GM12878 (cell line): Measurements from ENCODE around the gene MALT1. TPM values are rescaled to one million over a fixed set of nuclear protein-coding genes. Genes with fewer than 3 reads are reported as not detected.

Experiments
- ATAC-seq: fragments of 200-7000 bp; cut with Tn5 transposase; 3 replicates; pipeline ENCODE4 v1.9.1; 2020; ENCODE audit warnings: mild to moderate bottlenecking, moderate library complexity
- BruUV-seq: library from RNA; stranded (reverse); fragments of 400-500 nt; replicated peaks from 2 replicates; lab custom pipeline; 2021; lab: Mats Ljungman, UMichigan
- CTCF ChIA-PET: fragments of 300-600 bp; sonication (Branson Sonifier 250); formaldehyde crosslinking; extraction: SDS; loops from one replicate; lab custom pipeline; 2021; ENCODE audit warnings: inconsistent platforms; lab: Yijun Ruan, JAX
- POLR2A ChIA-PET: fragments of 350-600 bp; formaldehyde crosslinking; extraction: SDS; loops from one replicate; lab custom pipeline; 2021; ENCODE audit warnings: inconsistent platforms; lab: Charles Lee
- RAD21 ChIA-PET: fragments of 300-600 bp; sonication (Branson Sonifier 250); formaldehyde crosslinking; loops from one replicate; lab custom pipeline; 2023; ENCODE audit warnings: antibody characterized with exemption; ENCODE audit not compliant: unreplicated experiment; lab: Charles Lee
- SMC1A ChIA-PET: fragments of 300-600 bp; sonication (Branson Sonifier 250); formaldehyde crosslinking; loops from one replicate; lab custom pipeline; 2023; ENCODE audit not compliant: unreplicated experiment, uncharacterized antibody; lab: Charles Lee
- DNase-seq: peaks from one replicate; pipeline ENCODE4 v3.0.0-alpha.2; 2011; ENCODE audit warnings: low read depth, low spot score
- FAIRE-seq: peaks from 3 replicates; lab custom pipeline; 2011; peaks lifted over from hg19 to GRCh38; lab: Jason Lieb, UNC
- H2AFZ ChIP-seq: 2 replicates; pipeline ENCODE4 v1.6.0; 2011; ENCODE audit warnings: low read depth, low read length, control low read depth; ENCODE audit not compliant: control insufficient read depth
- H3K27ac ChIP-seq: 2 replicates; pipeline ENCODE4 v1.5.1; 2011; ENCODE audit warnings: control low read depth; ENCODE audit not compliant: control insufficient read depth, insufficient read depth
- H3K27me3 ChIP-seq, 2 experiments: replicated peaks in 1 of 2; 2 replicates each; pipeline versions ENCODE4 v1.6.0 to v1.6.1; 2011; ENCODE audit warnings: low read length in 1 of 2; ENCODE audit not compliant: control insufficient read depth in 2 of 2, insufficient read depth in 2 of 2
- H3K36me3 ChIP-seq, 2 experiments: 2 replicates each; pipeline ENCODE4 v1.5.1; 2011; ENCODE audit warnings: low read length in 1 of 2; ENCODE audit not compliant: control insufficient read depth in 2 of 2, insufficient read depth in 2 of 2
- H3K4me1 ChIP-seq: 2 replicates; pipeline ENCODE4 v1.6.1; 2011; ENCODE audit warnings: mild to moderate bottlenecking, low read length, moderate library complexity, mixed read lengths; ENCODE audit not compliant: control insufficient read depth, insufficient read depth
- H3K4me2 ChIP-seq: 2 replicates; pipeline ENCODE4 v1.6.0; 2011; ENCODE audit warnings: control low read depth; ENCODE audit not compliant: control insufficient read depth, insufficient read depth
- H3K4me3 ChIP-seq: fragments of 200-600 bp; sonication (generic); 2 replicates; pipeline ENCODE4 v1.5.1; 2016
- H3K79me2 ChIP-seq: 2 replicates; pipeline ENCODE4 v1.6.0; 2011; ENCODE audit warnings: low read length; ENCODE audit not compliant: control insufficient read depth, insufficient read depth
- H3K9ac ChIP-seq: 2 replicates; pipeline ENCODE4 v1.8.0; 2011; ENCODE audit warnings: low read length, control low read depth, mixed read lengths; ENCODE audit not compliant: control insufficient read depth, insufficient read depth
- H3K9me3 ChIP-seq: replicated peaks from 3 replicates; pipeline ENCODE4 v1.5.1; 2011; ENCODE audit warnings: mild to moderate bottlenecking, low read length; ENCODE audit not compliant: control insufficient read depth, insufficient read depth
- H4K20me1 ChIP-seq: 2 replicates; pipeline ENCODE4 v1.6.0; 2011; ENCODE audit not compliant: control insufficient read depth, insufficient read depth
- BACH1 ChIP-seq: fragments of 450-650 bp; IDR thresholded peaks from 2 replicates; pipeline ENCODE4 v1.6.1; 2017; ENCODE audit warnings: mild to moderate bottlenecking, borderline replicate concordance
- CBX3 ChIP-seq: fragments of 200-600 bp; sonication (generic); IDR thresholded peaks from 2 replicates; pipeline ENCODE4 v1.6.1; 2016; ENCODE audit warnings: low read depth, borderline replicate concordance
- CREM ChIP-seq: IDR thresholded peaks from 2 replicates; pipeline ENCODE4 v1.6.1; 2014; ENCODE audit warnings: antibody characterized with exemption, low read depth
- PML ChIP-seq: IDR thresholded peaks from 2 replicates; pipeline ENCODE4 v1.6.1; 2012; ENCODE audit warnings: low read length, inconsistent platforms
- ZBTB4 ChIP-seq: fragments of 450-650 bp; formaldehyde crosslinking; IDR thresholded peaks from 2 replicates; pipeline ENCODE4 v1.4.0; 2022; ENCODE audit warnings: mild to moderate bottlenecking, moderate library complexity
- WGBS: methylation state at CpG from one replicate; pipeline ENCODE4 v1.1.6; 2016; ENCODE audit warnings: low lambda C conversion rate; ENCODE audit not compliant: insufficient replicate concordance, insufficient coverage; ENCODE audit errors: missing lambda C conversion rate; 5-methylcytosine and 5-hydroxymethylcytosine counted together
- in situ Hi-C: fragments of 300-500 bp; cut with MboI; formaldehyde crosslinking; loops from 9 replicates; pipeline ENCODE4 v1.14.3; 2018; ENCODE audit warnings: mixed read lengths
- intact Hi-C: fragments of 100-400 bp; cut with micrococcal nuclease; formaldehyde crosslinking; loops from one replicate; pipeline ENCODE4 v1.14.2; 2022; ENCODE audit not compliant: unreplicated experiment
- polyA plus RNA-seq, 11 experiments: library from polyadenylated mRNA; depleted of rRNA in 4 of 11; unstranded in 6 of 11; stranded (reverse) in 5 of 11; fragments of >200 nt; fragmentation: Nextera tagmentation in 4 of 11; fragmentation: Illumina TruSeq in 1 of 11; extraction: Ambion mirVana in 4 of 11; extraction: Trizol in 1 of 11; gene quantifications; 1 replicate in 1 of 11; 2 replicates in 10 of 11; pipeline versions ENCODE4 v1.2.1 to v1.2.3, GENCODE V29; 2011 to 2016; ENCODE audit warnings: inconsistent platforms in 2 of 11, missing spikeins in 2 of 11, low read depth in 1 of 11
- total RNA-seq, 4 experiments: library from RNA; depleted of rRNA in 3 of 4; stranded (reverse); fragments of >200 nt in 3 of 4; fragmentation: Illumina TruSeq in 1 of 4; extraction: Trizol in 1 of 4; gene quantifications; 2 replicates each; pipeline versions ENCODE4 v1.2.1 to v1.2.3, GENCODE V29; 2013 to 2021
- TF ChIP-seq, protein P1 (sequence below): fragments of 450-650 bp; formaldehyde crosslinking; IDR thresholded peaks from 2 replicates; pipeline ENCODE4 v1.5.0; 2022; ENCODE audit warnings: mild to moderate bottlenecking, missing genetic modification characterization
- TF ChIP-seq, protein P2 (sequence below): fragments of 450-650 bp; IDR thresholded peaks from 2 replicates; pipeline ENCODE4 v1.6.1; 2016; ENCODE audit warnings: mild to moderate bottlenecking, moderate library complexity, borderline replicate concordance

Gene MALT1
- total and polyA plus RNA-seq, 10 of the 15 experiments (the other 5 are each of a cell fraction or from before 2014, with no cell fraction given), result 17.6 to 126 (median 45.4) TPM

GRCh38 chr18:58793361-58793760 is 122.1 kb downstream of the MALT1 start:
- Histone ChIP-seq H3K9me3 (no peaks in the 10 kb centered on the region), H3K79me2 (no peaks in the 10 kb centered on the region), H3K9ac (no peak overlapping the region), H3K4me2 (no peak overlapping the region), H3K36me3 (no peaks in the 10 kb centered on the region), H3K4me1 (peaks cover 7% of the 10 kb centered on the region), H2AFZ (no peak overlapping the region), H4K20me1 (no peaks in the 10 kb centered on the region), H3K27ac (no peak overlapping the region), H3K4me3 (no peak overlapping the region), H3K27me3 (no peaks in the 10 kb centered on the region)
- intact Hi-C loops, result no loop called here
- no peak for TF ChIP-seq CBX3
- TF ChIP-seq CREM, result no peak
- TF ChIP-seq, protein P1, sequence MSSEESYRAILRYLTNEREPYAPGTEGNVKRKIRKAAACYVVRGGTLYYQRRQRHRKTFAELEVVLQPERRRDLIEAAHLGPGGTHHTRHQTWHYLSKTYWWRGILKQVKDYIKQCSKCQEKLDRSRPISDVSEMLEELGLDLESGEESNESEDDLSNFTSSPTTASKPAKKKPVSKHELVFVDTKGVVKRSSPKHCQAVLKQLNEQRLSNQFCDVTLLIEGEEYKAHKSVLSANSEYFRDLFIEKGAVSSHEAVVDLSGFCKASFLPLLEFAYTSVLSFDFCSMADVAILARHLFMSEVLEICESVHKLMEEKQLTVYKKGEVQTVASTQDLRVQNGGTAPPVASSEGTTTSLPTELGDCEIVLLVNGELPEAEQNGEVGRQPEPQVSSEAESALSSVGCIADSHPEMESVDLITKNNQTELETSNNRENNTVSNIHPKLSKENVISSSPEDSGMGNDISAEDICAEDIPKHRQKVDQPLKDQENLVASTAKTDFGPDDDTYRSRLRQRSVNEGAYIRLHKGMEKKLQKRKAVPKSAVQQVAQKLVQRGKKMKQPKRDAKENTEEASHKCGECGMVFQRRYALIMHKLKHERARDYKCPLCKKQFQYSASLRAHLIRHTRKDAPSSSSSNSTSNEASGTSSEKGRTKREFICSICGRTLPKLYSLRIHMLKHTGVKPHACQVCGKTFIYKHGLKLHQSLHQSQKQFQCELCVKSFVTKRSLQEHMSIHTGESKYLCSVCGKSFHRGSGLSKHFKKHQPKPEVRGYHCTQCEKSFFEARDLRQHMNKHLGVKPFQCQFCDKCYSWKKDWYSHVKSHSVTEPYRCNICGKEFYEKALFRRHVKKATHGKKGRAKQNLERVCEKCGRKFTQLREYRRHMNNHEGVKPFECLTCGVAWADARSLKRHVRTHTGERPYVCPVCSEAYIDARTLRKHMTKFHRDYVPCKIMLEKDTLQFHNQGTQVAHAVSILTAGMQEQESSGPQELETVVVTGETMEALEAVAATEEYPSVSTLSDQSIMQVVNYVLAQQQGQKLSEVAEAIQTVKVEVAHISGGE (CRISPR knock-in tag), result no peak
- TF ChIP-seq, protein P2, sequence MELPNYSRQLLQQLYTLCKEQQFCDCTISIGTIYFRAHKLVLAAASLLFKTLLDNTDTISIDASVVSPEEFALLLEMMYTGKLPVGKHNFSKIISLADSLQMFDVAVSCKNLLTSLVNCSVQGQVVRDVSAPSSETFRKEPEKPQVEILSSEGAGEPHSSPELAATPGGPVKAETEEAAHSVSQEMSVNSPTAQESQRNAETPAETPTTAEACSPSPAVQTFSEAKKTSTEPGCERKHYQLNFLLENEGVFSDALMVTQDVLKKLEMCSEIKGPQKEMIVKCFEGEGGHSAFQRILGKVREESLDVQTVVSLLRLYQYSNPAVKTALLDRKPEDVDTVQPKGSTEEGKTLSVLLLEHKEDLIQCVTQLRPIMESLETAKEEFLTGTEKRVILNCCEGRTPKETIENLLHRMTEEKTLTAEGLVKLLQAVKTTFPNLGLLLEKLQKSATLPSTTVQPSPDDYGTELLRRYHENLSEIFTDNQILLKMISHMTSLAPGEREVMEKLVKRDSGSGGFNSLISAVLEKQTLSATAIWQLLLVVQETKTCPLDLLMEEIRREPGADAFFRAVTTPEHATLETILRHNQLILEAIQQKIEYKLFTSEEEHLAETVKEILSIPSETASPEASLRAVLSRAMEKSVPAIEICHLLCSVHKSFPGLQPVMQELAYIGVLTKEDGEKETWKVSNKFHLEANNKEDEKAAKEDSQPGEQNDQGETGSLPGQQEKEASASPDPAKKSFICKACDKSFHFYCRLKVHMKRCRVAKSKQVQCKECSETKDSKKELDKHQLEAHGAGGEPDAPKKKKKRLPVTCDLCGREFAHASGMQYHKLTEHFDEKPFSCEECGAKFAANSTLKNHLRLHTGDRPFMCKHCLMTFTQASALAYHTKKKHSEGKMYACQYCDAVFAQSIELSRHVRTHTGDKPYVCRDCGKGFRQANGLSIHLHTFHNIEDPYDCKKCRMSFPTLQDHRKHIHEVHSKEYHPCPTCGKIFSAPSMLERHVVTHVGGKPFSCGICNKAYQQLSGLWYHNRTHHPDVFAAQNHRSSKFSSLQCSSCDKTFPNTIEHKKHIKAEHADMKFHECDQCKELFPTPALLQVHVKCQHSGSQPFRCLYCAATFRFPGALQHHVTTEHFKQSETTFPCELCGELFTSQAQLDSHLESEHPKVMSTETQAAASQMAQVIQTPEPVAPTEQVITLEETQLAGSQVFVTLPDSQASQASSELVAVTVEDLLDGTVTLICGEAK, result no peak
- TF ChIP-seq ZBTB4 (CRISPR knock-in tag), result no peak
- TF ChIP-seq BACH1, result no peak
- no peak for TF ChIP-seq PML
- in situ Hi-C loops, result no loop called here
- ChIA-PET RAD21 (no interaction called here), CTCF (interaction anchor here (1.4 to 1.8 kb wide), 2 partner anchors 12 to 277 kb away, joined by 4 to 10 read pairs; no protein-coding TSS in a partner anchor), SMC1A (interaction anchor here (1.2 kb wide), 1 partner anchor 11 kb away, joined by 3 read pairs; no protein-coding TSS in a partner anchor), POLR2A (interaction anchor here (0.6 kb wide), 1 partner anchor 784 kb away, joined by 3 read pairs; no protein-coding TSS in a partner anchor)
- WGBS, result 0% methylated on average over 1 of the region's 1 CpG
- DNase-seq, result no peak
- no TSS peak for BruUV-seq
- no peak for FAIRE-seq
- no peak for ATAC-seq
